C4-2B (cell line): ENCODE data around the gene CRADD.

Experiments
- CTCF ChIP-seq: fragments of 450-650 bp; conservative IDR thresholded peaks from 2 replicates; pipeline ENCODE4 v1.5.1; 2017; ENCODE audit warnings: mild to moderate bottlenecking
- ZFX ChIP-seq: fragments of 450-650 bp; IDR thresholded peaks from 2 replicates; pipeline ENCODE4 v1.6.1; 2017

GRCh38 chr12:93634416-93634815 lies 42.8 kb upstream of the CRADD start:
- no peak for TF ChIP-seq CTCF
- TF ChIP-seq ZFX: no peak
